Fibroblast of pulmonary artery (primary cell): ENCODE measurements around the gene KIF16B.
"Not testable (repeated sequence)": the region's sequence is repeated elsewhere in the genome, so short reads cannot be mapped to it uniquely, and the experiment has no call there.

Experiments
- DNase-seq: peaks from one replicate; pipeline ENCODE4 v3.0.0-alpha.2; 2010; ENCODE audit warnings: low read depth
- H3K4me3 ChIP-seq: replicated peaks from 2 replicates; pipeline ENCODE4 v1.5.1; 2011; ENCODE audit warnings: low read depth, mild to moderate bottlenecking, control low read depth, low read length, moderate library complexity
- TF ChIP-seq, protein P1 (sequence below): IDR thresholded peaks from 2 replicates; pipeline ENCODE4 v1.5.1; 2011; ENCODE audit warnings: mild to moderate bottlenecking, control low read depth, low read length, inconsistent platforms; ENCODE audit errors: missing control alignments

Gene KIF16B

DNA sequence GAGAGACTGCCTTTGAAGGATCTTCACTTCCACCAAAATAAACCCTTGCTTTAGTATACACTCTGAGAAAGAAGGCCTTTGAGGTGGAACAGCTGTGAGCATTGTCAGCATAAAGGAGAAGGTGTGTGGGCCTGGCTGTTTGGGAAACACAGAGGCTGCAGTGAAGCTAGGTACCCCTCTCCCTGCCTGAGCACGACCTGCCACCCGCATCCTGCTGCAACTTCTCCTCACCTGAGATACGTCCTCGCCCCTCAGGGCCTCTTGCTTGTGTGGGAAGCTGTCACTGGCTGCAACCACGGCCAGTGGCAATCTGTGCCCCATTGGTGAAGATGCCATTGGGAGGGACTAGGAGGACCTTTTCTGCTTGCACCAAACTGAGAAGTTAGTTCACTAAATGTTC, 307.9 kb downstream of the KIF16B start:
- TF ChIP-seq, protein P1, sequence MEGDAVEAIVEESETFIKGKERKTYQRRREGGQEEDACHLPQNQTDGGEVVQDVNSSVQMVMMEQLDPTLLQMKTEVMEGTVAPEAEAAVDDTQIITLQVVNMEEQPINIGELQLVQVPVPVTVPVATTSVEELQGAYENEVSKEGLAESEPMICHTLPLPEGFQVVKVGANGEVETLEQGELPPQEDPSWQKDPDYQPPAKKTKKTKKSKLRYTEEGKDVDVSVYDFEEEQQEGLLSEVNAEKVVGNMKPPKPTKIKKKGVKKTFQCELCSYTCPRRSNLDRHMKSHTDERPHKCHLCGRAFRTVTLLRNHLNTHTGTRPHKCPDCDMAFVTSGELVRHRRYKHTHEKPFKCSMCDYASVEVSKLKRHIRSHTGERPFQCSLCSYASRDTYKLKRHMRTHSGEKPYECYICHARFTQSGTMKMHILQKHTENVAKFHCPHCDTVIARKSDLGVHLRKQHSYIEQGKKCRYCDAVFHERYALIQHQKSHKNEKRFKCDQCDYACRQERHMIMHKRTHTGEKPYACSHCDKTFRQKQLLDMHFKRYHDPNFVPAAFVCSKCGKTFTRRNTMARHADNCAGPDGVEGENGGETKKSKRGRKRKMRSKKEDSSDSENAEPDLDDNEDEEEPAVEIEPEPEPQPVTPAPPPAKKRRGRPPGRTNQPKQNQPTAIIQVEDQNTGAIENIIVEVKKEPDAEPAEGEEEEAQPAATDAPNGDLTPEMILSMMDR: no peak
- no peak for DNase-seq
- no peak overlapping the region for H3K4me3 ChIP-seq

DNA sequence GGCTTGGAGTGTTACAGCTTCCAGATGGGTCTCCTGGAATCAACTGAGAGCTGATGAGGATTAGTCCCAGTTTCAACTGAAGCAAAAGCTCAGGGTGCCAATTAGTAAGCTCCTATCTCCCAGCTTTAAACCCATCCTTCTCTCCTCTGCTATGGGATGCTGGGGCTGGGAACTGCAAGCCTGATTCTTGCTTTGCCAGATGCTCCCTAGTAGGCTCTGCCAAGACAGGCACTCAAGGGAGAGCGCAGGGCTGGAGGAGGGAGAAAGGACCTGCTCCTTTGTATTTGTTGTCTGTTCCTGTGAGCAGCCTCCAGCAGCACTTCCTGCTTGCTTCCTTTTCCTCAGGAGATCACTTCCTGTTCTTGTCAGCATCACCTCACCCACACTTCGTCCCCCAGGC, 309.7 kb downstream of the KIF16B start:
- peak; percentile 2 for DNase-seq
- TF ChIP-seq, protein P1: no peak
- H3K4me3 ChIP-seq: no peak overlapping the region

DNA sequence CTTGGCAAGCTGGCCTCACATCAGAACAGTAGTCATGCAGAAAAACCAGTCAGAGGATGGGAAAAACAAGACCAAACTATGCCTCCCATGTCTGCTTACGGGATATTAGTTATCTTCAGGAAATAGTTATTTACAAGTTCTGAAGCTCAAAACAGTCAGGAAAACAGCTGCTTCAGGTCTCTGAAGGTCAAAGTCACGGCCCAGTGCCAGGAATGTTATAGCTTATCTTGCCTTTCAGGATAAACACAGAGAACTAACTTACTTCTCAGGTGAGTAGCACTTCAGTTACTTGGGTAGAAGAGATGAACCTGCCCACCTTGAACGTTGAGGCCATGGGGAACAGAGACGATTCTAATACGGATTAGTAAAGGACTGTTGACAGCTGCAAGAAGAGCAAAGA, 310.7 kb downstream of the KIF16B start:
- no peak overlapping the region for H3K4me3 ChIP-seq
- TF ChIP-seq, protein P1: no peak
- no peak for DNase-seq

DNA sequence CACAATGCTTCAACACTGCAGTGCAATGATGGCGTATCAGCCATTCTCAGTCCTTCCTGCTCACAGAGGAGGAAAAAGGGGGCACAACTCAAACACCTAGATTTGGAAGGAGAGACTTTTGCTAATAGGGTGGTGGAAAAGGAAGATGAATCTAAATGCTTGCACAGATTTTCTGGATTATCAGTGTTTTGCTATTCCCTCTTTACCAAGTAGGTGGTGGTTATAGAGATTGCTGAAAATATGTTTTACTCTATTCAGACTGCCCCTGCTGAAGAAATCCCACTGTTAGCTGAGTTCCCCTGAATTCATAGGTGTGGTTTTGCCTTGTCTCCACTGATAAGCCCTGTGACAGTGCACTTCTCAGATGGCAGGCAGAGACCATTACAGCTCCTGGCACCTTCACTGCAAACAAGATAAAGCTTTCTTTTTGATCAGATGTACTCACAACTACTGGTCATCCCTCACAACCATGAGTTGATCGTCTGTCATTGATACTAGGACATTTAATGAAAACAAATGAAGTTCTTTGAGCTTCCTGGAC, 311.4 kb downstream of the KIF16B start:
- no peak for DNase-seq
- TF ChIP-seq, protein P1: no peak
- H3K4me3 ChIP-seq: no peak overlapping the region

DNA sequence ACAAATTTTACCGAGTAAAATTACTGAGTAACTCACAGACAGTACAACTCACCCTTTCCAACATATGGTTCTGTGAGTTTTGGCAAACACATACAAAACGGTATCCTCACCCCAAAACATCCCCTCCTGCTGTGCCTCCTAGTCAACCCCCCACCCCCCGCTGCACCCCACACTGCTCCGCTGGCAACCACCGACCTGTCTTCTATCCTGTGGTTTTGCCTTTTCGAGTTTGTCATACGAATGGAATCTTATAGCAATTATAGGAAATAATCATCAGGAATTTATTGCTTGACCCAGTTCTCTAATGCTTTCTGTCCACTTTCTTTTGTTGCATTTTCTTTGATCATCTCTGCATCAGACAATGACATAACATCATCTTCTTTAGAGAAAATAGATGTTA, 312.3 kb downstream of the KIF16B start:
- DNase-seq: no peak
- TF ChIP-seq, protein P1: no peak
- H3K4me3 ChIP-seq: no peak overlapping the region

DNA sequence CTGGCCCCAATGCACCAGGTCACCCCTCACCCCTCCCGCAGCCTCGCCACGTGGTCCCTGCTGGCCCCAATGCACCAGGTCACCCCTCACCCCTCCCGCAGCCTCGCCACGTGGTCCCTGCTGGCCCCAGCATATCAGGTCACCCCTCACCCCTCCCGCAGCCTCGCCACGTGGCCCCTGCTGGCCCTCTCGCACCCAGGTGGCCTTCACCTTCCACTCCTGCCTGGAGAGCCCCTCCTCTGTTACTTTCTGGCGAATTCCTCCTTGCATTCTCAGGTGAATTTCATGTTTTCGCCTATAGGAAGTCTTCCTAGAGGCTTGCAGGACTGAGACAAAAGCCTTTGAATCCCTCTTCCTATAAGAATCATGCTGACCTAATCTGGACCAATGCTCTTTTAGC, 313.1 kb downstream of the KIF16B start:
- not testable (repeated sequence) for H3K4me3 ChIP-seq, DNase-seq

DNA sequence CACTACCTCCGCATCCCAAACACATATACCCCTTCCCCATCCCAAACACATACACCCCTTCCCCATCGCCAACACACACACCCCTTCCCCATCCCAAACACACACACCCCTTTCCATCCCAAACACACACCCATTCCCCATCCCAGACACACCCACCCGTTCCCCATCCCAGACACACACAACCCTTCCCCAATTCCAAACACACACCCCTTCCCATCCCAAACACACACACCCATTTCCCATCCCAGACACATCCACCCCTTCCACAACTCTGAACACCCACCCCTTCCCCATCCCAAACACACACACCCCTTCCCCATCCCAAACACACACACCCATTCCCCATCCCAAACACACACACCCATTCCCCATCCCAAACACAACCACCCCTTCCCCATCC, 314.5 kb downstream of the KIF16B start:
- no peak for DNase-seq
- no peak overlapping the region for H3K4me3 ChIP-seq
- TF ChIP-seq, protein P1: no peak
